GM12865 (cell line): ENCODE data around the gene HGF.
A peak's percentile ranks its signal among the peaks of the same experiment; 100 is the strongest.

Experiments used
- DNase-seq: peaks from one replicate; pipeline ENCODE4 v3.0.0; 2010; ENCODE audit warnings: low read depth
- H3K4me3 ChIP-seq: 2 replicates; pipeline ENCODE4 v1.5.1; 2011; ENCODE audit warnings: mild to moderate bottlenecking, low read depth, low read length, control low read depth
- TF ChIP-seq, protein P1 (sequence below): IDR thresholded peaks from 2 replicates; pipeline ENCODE4 v1.5.1; 2011; ENCODE audit warnings: low read length, control low read depth, low read depth, inconsistent platforms; ENCODE audit not compliant: insufficient read depth; ENCODE audit errors: missing control alignments

The HGF gene

DNA sequence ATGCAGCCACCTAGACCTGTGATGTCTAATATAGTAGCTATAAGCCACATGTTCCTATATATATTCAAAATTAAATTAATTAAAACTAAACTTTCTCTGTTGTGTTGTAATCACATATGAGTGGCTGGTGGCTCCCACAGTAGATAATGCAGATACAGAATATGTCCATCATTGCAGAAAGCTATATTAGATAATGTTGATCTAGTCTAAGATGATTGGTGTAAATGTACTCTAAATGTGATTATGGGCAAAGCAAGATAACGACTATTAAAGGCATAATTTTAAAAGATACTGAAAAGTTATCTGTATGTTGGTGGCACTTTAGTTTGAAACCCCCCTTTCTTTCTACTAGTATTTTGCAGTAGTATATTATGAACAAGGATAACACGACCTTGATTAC lies 5.7 kb upstream of the HGF start:
- DNase-seq = no peak
- no peak overlapping the region for H3K4me3 ChIP-seq
- TF ChIP-seq, protein P1, sequence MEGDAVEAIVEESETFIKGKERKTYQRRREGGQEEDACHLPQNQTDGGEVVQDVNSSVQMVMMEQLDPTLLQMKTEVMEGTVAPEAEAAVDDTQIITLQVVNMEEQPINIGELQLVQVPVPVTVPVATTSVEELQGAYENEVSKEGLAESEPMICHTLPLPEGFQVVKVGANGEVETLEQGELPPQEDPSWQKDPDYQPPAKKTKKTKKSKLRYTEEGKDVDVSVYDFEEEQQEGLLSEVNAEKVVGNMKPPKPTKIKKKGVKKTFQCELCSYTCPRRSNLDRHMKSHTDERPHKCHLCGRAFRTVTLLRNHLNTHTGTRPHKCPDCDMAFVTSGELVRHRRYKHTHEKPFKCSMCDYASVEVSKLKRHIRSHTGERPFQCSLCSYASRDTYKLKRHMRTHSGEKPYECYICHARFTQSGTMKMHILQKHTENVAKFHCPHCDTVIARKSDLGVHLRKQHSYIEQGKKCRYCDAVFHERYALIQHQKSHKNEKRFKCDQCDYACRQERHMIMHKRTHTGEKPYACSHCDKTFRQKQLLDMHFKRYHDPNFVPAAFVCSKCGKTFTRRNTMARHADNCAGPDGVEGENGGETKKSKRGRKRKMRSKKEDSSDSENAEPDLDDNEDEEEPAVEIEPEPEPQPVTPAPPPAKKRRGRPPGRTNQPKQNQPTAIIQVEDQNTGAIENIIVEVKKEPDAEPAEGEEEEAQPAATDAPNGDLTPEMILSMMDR = no peak

DNA sequence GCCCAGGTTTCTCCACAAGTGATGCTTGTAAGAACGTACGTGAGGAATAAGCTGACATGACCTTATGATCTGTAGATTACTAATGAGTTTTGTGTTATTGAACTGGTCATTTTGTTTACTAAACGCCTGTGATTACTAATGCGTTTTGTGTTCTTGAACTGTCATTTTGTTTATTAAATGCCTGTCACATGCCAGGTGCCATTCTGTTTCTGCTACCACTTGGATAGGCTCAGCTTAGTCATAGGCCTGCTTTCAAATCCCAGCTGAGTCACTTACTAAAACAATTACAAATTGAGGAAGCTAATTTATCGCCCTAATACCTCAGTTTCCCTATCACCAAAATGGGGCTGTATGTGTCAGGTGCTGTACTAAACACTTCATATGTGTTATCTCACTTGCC lies 4.7 kb upstream of the HGF start:
- H3K4me3 ChIP-seq = no peak overlapping the region
- TF ChIP-seq, protein P1 = no peak
- DNase-seq = no peak

DNA sequence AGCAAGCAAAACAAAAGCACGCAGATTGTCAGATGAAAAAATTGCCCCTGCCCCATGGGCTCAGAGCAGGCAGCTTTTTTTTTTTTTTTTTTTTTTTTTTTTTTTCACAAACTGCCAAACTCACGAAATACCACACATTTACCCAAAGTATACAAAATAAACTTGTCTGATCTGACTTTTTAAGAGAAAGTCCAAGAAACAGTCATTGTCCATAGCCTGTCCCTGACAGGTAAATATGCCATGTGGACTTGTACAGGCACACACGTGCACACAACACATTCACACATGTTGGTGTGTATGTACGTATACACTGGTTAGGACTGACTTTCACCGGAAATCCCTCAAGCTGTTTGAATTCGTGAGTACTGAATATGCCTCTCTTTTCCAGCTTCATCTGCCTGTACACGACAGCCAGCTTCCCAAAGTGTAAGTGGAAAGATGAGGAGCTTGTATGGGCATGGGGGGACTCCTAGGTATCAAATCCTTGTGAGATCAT lies 929 bp upstream of the HGF start:
- TF ChIP-seq, protein P1 = no peak
- H3K4me3 ChIP-seq = no peak overlapping the region
- DNase-seq = no peak

DNA sequence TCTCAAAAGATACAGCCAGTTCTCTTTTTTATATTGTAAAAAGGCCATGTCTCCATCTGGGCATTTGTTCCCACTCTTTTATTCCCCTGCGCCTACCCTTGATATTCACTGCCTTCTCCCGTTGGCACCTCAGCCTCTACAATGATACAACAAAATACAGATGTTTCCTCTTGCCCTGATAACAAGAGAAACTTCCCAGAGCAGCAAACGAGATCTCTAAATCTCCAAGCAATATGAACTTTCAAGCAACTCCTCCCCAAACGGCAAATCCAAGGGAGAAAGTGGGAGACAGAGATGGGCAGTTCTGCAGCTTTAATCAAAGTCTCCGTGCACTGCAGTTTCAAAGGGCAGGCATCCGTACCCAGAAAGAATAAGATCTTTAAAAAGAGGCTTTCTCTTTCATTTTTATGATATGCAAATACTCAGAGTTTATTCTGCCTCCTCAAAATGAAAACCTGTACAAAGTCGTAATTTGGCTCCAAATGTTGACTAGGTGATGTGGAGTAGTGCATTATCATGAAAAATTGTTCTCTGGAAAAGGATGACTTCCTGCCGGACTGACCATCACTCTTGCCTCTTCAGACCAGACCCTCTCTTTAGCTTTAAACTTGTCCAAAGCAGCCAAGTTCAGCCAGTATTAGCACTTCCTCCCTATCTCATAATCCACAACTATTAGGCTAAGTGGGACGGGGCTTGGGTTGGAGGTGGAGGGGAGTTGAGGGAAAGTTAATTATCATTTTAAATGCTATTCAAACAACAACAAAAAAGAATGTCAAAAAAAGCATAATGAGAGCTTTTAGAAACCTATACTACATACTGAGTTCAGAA lies 682 bp downstream of the HGF start:
- TF ChIP-seq, protein P1 = no peak
- H3K4me3 ChIP-seq = peak overlapping the region; percentile 47
- DNase-seq = peak; percentile 26

DNA sequence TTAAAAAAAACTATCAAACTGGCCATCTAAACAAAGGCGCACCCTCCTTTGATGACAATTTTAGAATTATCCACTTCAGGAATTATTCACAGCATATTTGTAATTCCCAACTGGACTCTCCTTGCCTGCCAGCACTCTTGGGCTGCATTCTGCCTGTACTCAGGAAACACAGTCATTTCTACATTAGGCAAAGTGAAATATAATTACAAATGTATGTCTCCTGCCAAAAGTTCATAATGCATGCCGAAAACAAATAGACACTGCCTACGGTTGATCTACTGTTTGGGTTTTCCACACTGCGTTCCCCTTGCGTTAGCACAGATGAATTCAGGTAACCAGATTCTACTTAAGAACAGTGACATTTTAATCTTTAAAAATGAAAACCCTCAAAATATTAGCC lies 1.9 kb downstream of the HGF start:
- DNase-seq = no peak
- TF ChIP-seq, protein P1 = no peak
- H3K4me3 ChIP-seq = no peak overlapping the region

DNA sequence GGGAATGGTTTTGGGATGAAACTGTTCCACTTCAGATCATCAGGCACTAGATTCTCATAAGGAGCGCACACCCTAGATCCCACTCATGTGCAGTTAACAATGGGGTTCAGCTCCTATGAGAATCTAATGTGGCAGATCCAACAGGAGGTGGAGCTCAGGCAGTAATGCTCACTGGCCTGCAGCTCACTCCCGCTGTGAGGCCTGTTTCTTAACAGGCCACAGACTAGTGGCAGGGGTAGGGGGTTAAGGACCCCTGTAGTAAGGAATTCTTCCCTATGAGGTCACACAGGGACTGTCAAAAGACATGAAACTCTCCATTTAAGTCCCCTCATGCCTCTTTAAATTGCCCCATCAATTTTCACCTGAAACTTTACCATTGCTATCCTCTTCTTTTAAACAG lies 8.0 kb downstream of the HGF start:
- no peak overlapping the region for H3K4me3 ChIP-seq
- no peak for DNase-seq
- TF ChIP-seq, protein P1 = no peak

DNA sequence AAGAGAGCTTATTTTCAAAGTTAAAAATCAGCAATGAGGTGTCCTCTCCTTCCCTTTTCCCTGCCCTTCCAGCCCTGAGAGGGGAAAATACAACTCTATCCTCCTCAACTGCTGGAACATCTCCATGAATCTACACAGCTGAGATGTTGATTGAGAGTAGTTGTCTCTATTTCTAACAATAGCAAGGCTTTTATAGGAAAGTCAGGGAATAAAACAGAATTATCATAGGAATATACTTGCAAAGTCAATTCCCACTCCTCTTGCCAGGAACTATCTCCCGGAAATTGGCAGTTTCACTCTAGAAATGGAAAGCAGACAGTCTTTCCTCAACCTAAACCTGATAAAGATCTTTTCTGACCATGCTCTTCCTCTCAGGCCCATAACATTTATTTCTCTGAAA lies 8.8 kb downstream of the HGF start:
- DNase-seq = no peak
- TF ChIP-seq, protein P1 = no peak
- H3K4me3 ChIP-seq = no peak overlapping the region
